Measurements from ENCODE around the gene SDR39U1.

Gene SDR39U1

DNA sequence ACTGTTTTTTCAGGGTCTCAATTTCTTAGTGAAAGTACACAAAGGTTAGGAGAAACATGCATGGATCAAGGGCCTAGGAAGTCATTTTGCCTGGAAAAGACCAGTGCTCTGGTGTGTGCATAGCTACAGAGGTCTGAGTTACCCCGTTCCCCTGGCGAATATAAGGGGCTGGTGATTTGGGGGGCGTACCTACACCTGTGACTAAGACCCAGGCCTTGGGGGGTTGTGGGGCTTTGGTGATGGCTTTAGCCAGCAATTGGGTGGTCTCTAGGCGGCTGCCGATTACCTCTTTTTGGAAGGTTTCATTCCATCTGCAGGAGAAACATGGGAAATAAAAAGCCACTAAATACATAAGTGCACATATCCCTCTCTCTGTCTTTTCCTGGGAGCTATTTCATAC, 1.1 kb downstream of the SDR39U1 start:
- DNase-seq = no peak

- DNase-seq = no peak
Observed at GRCh38 chr14:24440606-24441399, 1.8 kb downstream of the SDR39U1 start.

- DNase-seq = no peak
Observed at GRCh38 chr14:24439830-24440605, 2.6 kb downstream of the SDR39U1 start.

DNA sequence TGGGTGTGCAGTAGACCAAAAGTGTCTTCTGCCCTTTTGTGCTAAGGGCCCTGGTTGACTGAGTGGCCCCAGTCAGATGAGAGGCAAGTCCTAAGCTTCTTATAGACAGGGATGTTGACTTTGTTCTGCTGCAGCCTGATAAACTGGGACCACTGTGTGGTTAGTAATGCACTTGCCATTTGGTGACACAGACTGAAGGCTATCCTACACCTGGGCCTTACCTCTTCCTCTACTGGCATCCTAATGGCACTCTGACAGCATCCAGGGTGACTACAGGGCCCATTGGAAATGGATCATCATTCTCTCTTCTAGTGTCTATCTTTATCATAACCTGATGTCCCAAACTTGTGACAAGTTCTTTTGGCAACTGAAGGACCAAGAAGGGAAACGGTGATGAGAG, 3.3 kb downstream of the SDR39U1 start:
- no peak for DNase-seq

DNA sequence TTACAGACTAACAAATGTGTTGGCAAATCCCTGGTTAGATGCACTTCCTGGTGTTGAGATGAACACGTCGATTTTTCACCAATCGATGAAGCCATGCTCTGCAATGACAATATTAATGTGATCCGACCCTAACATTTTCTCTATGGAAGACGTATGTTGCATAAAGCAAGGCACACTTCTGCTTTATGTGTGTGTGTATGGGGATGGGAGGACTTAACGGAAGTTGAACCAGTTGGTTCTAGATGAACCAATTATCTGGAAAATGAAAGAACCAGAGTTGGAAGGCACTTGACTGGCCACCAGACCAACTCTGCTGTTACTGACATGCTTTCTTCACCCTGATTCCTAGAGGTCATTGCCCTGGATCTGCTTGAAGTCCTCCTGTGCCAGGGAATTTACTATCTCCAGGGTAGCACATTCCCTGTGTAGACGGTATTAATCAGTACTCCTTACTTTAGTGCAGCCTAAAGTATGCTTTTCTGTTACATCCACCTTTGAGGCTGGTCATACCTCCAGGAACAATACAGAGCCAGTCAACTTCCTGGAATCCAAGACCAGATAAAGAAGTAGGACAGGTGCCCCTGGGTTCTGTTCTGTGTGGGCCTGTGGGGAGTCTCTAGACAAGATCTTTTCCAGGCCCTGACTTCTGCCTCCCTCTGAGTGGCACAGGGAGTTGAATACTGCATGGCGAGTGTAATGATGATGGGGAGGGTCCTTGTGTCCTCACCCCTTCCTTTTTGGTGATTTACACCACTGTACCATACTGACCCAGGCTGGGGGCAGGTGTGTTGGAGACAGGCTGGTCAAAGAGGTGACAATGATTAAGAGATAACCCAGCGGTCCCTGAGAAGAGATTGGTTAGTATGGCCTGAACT, 4.1 kb downstream of the SDR39U1 start:
- no peak for DNase-seq

DNA sequence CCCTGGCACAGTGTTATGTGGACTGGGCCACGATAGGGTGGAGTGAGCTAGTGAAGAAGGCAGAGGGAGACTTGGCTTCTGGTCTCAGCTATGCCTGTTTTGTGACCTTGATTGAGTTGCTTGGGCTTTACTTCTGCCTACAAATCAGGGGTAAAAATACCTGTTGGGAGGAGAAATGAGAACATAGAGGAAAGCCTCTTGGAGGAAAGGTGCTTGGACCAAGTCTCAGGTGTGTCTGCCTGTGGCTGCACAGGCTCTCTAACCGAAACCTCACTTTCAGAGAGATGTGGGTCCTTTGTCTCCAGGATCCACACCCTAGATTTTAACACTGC, 4.9 kb downstream of the SDR39U1 start:
- DNase-seq = no peak

DNA sequence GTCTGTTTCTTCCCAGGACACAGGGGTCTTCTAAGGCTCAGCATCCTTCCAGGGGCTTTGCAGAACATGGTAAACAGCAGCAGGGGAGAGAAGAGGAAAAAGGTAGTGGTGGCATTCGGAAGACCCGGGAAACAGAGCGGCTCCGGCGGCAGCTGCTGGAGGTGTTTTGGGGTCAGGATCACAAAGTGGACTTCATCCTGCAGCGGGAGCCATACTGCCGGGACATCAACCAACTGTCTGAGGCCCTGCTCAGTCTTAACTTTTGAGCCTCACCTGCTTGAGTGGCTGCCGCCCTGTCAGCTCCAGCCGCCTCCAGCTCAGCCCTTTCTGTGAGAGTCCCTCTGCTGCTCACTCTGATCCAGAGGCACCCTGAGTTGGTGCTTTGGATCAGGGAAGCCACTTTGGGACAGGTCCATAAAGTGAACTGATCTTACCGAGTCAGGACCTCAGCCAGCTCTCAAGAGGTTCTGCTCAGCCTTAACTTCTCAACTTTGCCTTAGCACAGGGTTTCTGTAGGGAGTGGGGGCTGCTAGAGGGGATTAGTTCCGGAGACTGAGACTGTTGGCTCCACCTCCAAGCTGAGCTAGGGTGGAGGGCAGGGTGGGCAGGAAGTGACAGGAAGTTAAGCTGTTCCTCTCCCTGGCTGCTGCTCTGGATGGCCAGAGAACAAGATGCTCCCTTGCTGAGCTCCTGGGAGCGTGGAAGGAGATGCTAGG, 5.4 kb downstream of the SDR39U1 start:
- DNase-seq = no peak

DNA sequence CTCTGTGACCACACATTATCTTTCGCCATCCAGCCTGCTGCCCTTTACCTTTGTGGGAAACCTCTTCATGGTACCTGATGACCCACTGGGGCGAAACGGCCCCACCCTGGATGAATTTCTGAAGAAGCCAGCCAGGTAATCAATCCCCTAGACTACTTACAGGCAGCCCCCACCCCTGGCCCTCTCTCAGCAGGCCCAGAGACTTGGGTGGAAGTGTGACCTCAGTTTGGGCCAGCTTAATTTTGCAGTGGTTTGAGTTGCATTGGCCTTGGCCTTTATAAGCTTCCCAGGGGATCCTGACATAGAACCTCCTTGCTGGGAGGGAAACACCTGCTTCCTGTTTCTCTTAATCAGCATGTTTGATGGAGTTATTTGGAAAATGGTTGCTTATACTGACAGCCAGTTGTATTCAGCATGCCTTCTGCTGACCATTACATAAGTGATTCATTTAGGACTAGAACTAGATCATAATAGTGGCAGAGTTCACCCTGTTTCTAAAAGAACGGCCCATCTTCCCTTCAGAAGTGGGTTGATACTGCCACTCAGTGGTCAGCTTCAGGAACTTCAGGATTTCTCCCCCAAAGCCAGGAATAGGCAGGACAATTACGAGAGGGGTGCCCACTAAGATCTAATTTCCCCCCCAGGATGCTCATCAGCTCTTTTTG, 6.1 kb downstream of the SDR39U1 start:
- no peak for DNase-seq

- no peak for DNase-seq
Observed at GRCh38 chr14:24435998-24436354, 6.6 kb downstream of the SDR39U1 start.

DNA sequence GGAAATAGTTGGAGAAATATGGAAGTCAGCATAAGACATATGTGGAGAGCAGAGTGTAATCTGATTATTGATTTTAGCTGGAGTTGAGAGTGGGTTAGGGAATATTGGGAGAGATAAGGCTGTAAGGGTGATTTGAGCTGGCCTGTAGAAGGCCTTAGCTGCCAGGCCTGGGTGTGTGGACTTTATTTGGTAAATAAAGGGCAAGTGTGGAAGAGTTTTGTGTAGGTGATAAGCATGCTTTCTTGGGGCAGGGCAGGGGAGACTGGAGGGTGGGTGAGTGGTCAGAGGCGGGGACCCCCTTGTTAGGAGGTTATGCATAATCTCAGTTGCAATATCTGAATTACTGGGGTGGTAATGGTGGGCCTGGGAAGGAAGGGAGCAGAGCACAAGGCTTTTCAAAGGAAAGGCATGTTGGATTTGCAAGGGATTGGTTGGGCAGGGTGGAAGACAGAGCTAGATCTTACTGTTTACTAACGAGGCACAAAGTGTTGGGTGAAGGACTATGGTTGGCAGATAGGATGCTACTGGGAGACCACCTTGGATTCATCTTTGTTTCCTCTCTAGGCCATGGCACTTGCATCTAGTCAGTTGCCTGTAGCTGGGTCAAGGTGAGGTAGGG, 7.3 kb downstream of the SDR39U1 start:
- no peak for DNase-seq

- DNase-seq = no peak
Observed at GRCh38 chr14:24434676-24435075, 7.9 kb downstream of the SDR39U1 start.

- no peak for DNase-seq
Observed at GRCh38 chr14:24434036-24434435, 8.5 kb downstream of the SDR39U1 start.

DNA sequence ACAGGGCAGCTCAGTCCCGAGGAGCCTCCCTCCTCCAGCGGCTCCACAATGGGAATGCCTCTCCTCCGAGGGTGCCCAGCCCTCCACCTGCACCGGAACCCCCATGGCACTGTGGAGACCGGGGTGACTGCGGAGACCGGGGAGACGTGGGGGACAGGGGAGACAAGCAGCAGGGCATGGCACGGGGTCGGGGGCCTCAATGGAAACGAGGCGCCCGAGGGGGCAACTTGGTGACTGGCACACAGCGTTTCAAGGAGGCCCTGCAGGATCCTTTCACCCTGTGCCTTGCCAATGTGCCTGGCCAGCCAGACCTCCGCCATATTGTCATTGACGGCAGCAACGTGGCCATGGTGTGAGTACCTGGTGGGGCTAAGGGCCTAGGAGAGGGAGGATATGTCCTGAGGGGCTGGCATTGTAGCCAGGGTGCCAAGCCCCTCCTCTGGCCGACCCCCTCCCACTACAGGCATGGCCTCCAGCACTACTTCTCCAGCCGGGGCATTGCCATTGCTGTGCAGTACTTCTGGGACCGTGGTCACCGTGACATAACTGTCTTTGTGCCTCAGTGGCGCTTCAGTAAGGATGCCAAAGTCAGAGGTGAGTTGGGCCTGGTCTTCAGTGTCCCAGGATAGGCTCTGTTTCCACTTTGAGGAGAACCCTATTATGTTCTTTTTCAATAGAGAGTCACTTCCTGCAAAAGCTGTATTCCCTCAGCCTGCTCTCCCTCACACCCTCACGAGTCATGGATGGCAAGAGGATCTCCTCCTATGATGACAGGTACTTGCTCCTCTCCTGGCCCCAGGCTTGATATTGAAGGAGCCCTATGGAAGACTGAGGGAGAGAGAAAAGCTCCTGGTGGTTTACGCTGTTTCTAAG, 10.1 kb downstream of the SDR39U1 start:
- DNase-seq = no peak

DNA sequence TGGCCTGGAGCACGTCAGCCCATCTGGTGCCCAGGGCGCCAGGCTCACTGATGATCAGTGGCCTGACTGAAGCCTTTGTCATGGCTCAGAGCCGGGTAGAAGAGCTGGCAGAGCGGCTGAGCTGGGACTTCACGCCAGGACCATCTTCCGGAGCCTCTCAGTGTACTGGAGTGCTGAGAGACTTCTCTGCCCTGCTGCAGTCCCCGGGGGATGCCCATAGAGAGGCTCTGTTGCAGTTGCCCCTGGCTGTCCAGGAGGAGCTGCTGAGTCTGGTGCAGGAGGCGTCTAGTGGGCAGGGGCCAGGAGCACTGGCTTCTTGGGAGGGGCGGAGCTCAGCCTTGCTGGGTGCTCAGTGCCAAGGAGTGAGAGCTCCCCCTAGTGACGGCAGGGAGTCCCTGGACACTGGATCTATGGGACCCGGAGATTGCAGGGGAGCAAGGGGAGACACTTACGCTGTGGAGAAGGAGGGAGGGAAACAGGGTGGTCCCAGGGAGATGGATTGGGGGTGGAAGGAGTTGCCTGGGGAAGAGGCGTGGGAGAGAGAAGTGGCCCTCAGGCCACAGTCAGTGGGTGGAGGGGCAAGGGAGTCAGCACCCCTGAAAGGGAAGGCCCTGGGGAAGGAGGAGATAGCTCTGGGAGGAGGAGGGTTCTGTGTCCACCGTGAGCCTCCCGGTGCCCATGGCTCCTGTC, 10.9 kb downstream of the SDR39U1 start:
- peak; percentile 86 for DNase-seq

GRCh38 chr14:24430682-24431568, 11.7 kb downstream of the SDR39U1 start:
- peak; percentile 63 for DNase-seq

DNA sequence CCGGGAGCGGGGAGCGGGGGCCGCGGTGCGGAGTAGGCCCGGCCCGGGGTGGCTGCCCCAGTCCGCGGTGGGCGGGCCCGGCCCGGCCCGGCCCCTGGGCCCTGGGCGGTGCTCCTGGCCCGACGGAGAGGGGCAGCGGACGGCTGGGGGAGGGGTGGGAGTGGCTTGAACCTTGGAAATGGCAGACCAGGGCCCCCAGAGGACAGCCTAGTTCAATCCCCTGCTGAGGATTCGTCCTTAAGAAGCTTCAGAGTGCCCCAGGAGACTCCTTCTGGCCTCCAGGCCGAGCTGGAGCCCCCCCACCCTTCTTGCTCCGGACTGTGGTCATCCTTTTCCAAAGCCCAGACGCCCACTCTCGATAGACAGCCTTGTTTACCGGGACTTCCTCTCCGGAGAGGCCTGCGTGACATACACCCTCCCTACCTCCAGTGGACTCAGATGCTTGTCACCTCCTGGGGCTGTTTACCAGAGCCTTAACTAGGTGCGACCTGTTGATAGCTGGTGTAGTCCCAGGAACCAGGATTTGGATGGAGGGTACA, 12.4 kb downstream of the SDR39U1 start:
- DNase-seq = peak; percentile 58

- peak; percentile 83 for DNase-seq
Observed at GRCh38 chr14:24429395-24430142, 13.0 kb downstream of the SDR39U1 start, which contains the start of the genes CBLN3 and KHNYN. Gene CBLN3, minus strand, starts transcription at chr14:24429668. Its CDS starts 614 bp downstream, at chr14:24429054. Gene KHNYN, plus strand, starts transcription at chr14:24429954. Its CDS starts 777 bp downstream, at chr14:24430731.

Measured in stimulated activated CD4-positive, alpha-beta T cell treated with anti-CD3 and anti-CD28 coated beads, Interleukin-12 subunit alpha, Interleukin-12 subunit beta, amount 100 ng/mL, for 4 hours (primary cell).